Hypothalamus (tissue), 51 donors: ENCODE measurements around the gene ADD1.
"Not testable (repeated sequence)": the region's sequence is repeated elsewhere in the genome, so short reads cannot be mapped to it uniquely, and the experiment has no call there.

ENCODE experiments used
- DNase-seq, 51 donors: peaks; one replicate each; lab custom pipeline; 2025; lab: John Stamatoyannopoulos, UW

Gene ADD1

DNA sequence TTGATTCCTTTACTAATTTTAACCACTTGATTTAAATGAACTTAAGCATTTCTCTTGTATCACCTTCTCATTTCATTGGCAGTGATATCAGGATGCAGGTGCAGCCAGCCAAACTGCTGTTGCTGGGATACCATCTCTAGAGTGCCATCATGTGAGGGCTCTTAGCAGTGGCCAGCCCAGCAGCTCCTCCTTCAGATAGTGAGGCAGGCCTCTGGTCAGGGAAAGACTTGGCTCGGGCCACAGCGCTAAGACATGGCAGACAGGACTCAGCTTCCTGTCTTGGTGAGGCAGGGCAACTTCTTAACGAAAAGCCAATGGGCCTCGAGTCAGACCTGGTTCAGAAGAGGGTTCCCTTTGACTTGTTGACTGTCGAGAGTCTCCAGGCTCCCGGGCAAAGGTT is 69.5 kb downstream of the ADD1 start:
- DNase-seq, result peak in 3 of 51 donors; percentile 39 to 56 (median 42)

DNA sequence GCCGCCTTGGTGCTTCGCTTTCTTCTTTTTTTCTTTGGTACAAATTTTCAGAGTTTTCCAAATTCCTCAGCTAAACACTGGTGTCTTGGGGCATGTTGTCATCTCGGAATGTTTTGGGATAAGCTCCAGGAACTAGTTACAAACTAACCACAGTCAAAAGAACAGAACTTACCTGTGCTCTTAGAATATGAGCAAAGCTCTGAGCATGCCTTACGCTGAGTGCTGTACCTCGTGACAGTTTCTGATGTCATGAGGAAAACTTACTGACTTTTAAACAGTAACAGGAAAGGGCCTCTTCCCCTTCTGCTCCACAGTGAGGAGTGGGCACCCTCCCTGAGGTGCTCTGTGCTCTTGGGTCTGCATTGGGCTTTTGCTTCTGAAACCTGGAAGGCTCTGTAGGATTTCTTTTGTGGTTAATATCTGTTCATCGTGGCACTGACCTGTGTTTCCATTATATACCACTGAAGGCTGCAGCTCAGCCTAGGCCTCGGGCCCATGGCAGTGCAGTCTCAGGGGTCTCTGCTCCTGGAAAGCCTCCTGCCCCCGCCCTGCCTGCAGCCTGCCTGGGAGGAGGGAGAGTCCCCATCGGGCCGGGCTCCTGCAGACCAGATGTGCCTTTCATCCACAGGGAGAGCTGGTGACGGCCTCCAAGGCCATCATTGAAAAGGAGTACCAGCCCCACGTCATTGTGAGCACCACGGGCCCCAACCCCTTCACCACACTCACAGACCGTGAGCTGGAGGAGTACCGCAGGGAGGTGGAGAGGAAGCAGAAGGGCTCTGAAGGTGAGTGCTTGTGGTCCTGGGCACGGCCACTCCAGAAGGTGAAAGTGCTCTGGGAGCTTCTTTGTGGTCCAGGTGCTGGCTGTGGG is 70.8 kb downstream of the ADD1 start:
- DNase-seq, result no peak

- no peak for DNase-seq
These were observed 72.1 kb downstream of the ADD1 start for GRCh38 chr4:2915789-2916188.

- not testable (repeated sequence) for DNase-seq
These were observed 73.1 kb downstream of the ADD1 start for GRCh38 chr4:2916696-2917095.

DNA sequence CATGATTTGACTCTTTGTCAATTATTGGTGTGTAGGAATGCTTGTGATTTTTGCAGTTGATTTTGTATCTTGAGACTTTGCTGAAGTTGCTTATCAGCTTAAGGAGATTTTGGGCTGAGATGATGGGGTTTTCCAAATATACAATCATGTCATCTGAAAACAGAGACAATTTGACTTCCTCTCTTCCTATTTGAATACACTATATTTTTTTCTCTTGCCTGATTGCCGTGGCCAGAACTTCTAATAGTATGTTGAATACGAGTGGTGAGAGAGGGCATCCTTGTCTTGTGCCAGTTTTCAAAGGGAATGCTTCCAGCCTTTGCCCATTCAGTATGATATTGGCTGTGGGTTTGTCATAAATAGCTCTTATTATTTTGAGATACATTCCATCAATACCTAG is 74.7 kb downstream of the ADD1 start:
- not testable (repeated sequence) for DNase-seq

DNA sequence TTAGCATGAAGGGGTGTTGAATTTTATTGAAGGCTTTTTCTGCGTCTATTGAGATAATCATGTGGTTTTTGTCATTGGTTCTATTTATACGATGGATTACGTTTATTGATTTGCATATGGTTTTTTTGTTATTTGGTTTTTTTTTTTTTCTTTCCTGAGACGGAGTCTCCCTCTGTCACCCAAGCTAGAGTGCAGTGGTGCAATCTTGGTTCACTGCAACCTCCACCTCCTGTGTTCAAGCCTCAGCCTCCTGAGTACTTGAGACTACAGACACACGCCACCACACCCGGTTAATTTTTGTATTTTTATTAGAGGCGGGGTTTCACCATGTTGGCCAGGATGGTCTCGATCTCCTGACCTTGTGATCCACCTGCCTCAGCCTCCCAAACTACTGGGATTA is 75.1 kb downstream of the ADD1 start:
- not testable (repeated sequence) for DNase-seq

DNA sequence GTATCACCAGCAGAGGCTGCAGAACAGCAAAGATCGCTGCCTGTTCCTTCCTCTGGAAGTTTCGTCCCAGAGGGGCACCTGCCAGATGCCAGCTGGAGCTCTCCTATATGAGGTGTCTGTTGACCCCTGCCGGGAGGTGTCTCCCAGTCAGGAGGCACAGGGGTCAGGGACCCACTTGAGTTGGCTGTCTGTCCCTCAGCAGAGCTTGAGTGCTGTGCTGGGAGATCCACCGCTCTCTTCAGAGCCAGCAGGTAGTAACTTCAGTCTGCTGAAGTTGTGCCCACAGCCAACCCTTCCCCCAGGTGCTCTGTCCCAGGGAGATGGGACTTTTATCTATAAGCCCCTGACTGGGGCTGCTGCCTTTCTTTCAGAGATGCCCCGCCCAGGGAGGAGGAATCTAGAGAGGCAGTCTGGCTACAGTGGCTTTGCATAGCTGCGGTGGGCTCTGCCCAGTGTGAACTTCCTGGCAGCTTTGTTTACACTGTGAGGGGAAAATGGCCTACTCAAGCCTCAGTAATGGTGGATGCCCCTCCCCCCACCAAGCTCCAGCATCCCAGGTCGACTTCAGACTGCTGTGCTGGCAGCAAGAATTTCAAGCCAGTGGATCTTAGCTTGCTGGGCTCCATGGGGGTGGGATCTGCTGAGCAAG is 78.9 kb downstream of the ADD1 start:
- not testable (repeated sequence) for DNase-seq

DNA sequence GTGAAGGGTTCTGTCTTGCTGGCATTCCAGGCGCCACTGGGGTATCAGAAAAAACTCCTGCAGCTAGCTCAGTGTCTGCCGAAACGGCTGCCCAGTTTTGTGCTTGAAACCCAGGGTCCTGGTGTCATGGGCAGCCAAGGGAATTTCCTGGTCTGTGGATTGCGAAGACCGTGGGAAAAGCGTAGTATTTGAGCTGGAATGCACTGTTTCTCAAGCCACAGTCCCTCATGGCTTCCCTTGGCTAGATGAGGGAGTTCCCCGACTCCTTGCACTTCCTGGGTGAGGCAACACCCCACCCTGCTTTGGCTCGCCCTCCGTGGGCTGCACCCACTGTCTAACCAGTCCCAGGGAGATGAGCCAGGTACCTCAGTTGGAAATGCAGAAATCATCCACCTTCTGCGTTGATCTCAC is 79.5 kb downstream of the ADD1 start:
- no peak for DNase-seq

DNA sequence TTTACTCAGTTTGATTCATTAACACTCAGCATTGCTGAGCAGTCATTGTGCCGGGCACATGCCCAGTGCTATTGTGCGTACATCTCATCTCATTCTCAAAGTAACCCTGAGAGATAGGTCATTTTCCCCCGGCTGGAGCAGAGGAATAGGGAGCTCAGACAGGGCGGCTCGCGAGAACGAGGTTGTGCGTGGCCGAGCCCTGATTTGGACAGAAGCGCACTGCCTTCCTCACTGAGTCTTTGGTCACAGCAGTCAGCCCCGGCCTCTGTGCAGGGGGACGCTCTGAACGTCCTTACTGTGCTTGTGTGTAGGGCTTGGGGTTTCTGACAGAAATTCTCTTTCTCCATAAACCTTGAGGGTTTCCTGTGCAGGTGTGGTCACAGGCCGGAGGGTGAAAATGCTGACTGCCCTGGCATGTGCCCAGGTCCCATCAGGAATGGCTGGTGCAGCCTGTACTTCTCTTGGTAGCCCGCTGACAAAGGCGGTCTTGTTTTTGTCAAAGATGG is 80.1 kb downstream of the ADD1 start:
- peak in 3 of 51 donors; percentile 20 to 44 (median 33) for DNase-seq

DNA sequence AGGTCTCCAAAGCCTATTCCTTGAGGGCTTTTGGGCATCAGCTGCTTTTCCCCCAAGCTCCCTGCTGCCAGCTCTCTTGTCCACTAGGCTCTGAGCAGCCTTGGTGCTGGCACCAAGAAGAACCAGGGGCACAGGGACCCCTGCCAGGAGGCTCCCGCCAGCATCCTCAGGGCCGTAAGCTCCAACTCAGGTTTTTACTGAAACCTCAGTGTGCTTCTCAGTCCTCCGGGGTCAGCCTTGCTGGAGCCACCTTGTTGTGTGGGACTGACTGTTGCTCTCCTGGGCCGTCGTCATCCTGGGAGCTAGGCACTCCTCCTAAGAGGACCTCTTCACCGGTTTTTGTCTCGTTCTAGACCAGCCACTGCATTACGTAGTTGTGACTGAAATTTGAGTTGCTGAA is 80.6 kb downstream of the ADD1 start:
- peak in 1 of 51 donors; percentile 21 for DNase-seq

- no peak for DNase-seq
These were observed 81.2 kb downstream of the ADD1 start for GRCh38 chr4:2924765-2925301.

GRCh38 chr4:2925496-2925895 is 81.9 kb downstream of the ADD1 start:
- DNase-seq, result no peak

DNA sequence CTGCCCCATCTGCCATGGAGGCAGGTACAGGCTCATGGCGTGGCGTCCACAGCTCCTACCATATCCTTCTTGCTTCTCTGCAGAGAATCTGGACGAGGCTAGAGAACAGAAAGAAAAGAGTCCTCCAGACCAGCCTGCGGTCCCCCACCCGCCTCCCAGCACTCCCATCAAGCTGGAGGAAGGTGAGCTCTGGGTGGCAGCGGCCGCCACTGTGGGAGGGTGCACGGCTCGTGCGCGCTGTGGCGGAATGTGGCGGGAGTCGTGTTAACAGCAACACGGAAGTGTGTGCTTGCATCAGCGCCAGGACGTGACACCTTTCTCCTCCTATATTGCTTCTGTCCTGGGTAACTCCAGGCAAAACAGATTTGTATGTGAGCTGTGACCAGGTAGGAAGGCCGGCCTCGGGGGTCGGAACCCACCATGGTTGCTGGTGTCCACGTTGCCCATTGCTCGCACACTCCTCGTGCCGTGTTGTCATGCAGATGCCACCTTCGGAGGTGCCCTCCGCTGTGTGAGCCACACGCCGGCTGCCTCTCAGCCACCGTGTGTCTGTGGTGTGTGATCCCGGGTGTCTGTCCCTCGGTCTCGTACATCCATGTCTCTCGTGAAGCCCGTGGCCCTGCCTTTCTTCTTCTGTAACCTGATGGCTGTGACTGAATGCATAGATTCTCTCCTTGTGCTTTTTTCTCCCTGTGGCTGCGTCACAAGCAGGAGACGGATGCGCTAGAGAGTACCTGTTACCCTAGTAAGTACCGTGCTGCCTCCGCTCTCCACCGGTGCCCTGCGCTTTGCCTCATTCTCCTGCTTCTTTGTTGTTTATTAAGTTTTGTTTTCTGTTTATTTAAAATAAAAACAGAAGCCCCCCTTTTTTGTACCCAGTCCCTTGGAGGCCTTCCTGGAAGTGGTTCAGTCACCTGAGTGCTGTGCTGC is 82.6 kb downstream of the ADD1 start:
- DNase-seq, result no peak

DNA sequence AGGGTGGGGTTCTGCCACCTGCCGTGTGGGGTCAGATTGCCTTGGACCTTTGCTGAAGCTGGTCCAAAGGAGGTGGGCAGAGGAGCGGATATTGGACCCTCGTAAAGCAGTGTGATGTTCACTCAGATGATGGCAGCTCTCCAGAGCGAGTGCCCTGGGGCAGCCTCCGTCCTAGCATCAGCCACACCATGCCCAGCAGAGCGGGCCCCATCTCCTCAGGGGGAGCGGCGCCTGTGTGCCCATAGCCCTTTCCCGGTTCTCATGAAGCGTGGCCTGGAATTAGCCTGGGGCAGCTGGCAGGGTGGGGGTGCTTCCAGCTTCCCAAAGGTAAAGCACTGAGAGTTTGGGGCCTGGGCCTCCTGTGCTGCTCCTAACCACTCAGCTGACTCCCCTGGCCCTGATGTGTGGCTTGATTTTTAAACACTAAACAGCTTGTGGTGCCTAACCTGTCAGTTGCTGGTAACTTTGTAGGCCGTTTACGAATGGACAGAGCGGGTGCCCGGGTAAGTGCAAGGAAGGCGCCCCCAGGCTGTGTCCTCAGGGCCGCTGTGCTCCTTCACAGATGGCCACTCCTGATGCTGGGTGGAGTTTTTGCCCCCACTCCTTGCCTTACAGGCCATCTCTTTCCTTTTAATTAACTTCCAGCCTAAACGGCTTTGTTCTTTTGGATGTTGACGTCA is 83.5 kb downstream of the ADD1 start:
- DNase-seq, result no peak

DNA sequence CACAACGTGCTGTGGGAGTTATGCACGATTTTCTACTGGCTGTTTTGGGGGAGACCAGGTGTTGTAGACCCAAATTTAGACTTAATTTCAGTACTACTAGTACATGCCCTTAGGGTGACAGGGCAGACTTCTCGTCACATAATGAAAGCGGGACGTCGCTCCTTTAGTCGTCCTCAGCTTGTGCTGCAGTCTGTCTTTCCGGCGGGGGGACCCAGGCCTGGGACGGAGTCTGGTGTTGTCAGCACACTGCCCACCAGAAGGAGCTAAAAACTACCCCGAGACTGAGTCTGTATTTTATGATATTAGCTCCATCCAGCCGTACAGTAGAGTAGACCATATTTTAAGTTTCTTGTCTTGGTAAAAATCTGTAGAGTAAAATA is 84.0 kb downstream of the ADD1 start:
- DNase-seq, result no peak

DNA sequence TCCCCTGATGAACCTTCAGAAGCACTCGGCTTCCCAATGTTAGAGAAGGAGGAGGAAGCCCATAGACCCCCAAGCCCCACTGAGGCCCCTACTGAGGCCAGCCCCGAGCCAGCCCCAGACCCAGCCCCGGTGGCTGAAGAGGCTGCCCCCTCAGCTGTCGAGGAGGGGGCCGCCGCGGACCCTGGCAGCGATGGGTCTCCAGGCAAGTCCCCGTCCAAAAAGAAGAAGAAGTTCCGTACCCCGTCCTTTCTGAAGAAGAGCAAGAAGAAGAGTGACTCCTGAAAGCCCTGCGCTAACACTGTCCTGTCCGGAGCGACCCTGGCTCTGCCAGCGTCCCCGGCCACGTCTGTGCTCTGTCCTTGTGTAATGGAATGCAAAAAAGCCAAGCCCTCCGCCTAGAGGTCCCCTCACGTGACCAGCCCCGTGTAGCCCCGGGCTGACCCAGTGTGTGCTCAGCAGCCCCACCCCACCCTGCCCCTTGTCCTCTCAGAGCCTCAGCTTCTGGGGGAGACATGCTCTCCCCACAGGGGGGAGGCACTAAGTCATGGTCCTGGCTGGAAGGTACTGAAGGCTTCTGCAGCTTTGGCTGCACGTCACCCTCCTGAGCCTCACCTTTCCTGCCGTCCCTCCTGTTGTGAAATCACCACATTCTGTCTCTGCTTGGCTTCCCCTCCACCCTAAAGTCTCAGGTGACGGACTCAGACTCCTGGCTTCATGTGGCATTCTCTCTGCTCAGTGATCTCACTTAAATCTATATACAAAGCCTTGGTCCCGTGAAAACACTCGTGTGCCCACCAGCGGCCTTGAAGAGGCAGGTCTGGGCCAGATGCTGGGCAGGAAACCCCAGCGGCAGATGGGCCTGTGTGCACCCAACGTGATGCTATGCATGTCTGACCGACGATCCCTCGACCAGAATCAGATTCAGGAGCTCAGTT is 84.9 kb downstream of the ADD1 start:
- DNase-seq, result no peak

DNA sequence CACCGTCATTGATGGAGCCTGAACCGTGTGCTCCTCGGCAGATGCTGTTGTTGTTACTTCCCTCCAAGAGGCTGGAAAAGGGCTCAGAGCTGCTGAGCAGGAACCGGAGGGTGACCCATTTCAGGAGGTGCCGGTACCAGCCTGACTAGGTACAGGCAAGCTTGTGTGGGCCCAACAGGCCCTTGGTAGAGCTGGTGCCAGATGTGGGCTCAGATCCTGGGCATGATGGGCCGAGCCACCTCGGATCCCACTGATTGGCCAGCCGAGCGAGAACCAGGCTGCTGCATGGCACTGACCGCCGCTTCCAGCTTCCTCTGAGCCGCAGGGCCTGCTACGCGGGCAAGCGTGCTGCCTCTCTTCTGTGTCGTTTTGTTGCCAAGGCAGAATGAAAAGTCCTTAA is 85.8 kb downstream of the ADD1 start:
- DNase-seq, result no peak

- DNase-seq, result no peak
These were observed 86.6 kb downstream of the ADD1 start for GRCh38 chr4:2930135-2930757.
